Natural killer cell (primary cell): Measurements from ENCODE around the gene NRG3. TPM values are rescaled to one million over a fixed set of nuclear protein-coding genes. Genes with fewer than 3 reads are reported as not detected.

Experiments
- ATAC-seq, 3 donors: fragments of 150-1000 bp in 2 of 3; fragments of 200-7000 bp in 1 of 3; cut with Tn5 transposase; 1 replicate in 1 of 3; 2 replicates in 2 of 3; pipeline ENCODE4 v1.10.0; 2021; ENCODE audit warnings: mild to moderate bottlenecking in 2 of 3, moderate library complexity in 2 of 3
- DNase-seq, 2 donors: peaks; one replicate each; pipeline versions ENCODE4 v3.0.0 to v3.0.0-alpha.2; 2013 to 2021; ENCODE audit warnings: mixed read lengths in 1 of 2
- H3K27ac ChIP-seq: one replicate; pipeline ENCODE4 v1.5.1; 2013; ENCODE audit warnings: mild to moderate bottlenecking, low read length
- H3K27me3 ChIP-seq: one replicate; pipeline ENCODE4 v1.6.1; 2013; ENCODE audit warnings: low read length; ENCODE audit not compliant: control insufficient read depth, insufficient read depth
- H3K36me3 ChIP-seq: one replicate; pipeline ENCODE4 v1.6.1; 2013; ENCODE audit warnings: low read length; ENCODE audit not compliant: control insufficient read depth, insufficient read depth
- H3K4me1 ChIP-seq: one replicate; pipeline ENCODE4 v1.6.1; 2013; ENCODE audit warnings: low read length; ENCODE audit not compliant: control insufficient read depth, insufficient read depth
- H3K4me3 ChIP-seq: one replicate; pipeline ENCODE4 v1.5.1; 2013; ENCODE audit warnings: low read length
- H3K9me3 ChIP-seq: one replicate; pipeline ENCODE4 v1.6.1; 2013; ENCODE audit warnings: low read length; ENCODE audit not compliant: control insufficient read depth, insufficient read depth
- H3K27ac Mint-ChIP-seq, 2 donors: one replicate each; pipeline ENCODE4 v1.8.0; 2022; ENCODE audit warnings: mild to moderate bottlenecking in 2 of 2, mixed read lengths in 2 of 2, moderate library complexity in 1 of 2
- H3K27me3 Mint-ChIP-seq, 2 donors: one replicate each; pipeline ENCODE4 v1.8.0; 2022; ENCODE audit warnings: low read depth in 2 of 2, mixed read lengths in 2 of 2
- H3K36me3 Mint-ChIP-seq: one replicate; pipeline ENCODE4 v1.8.0; 2022; ENCODE audit warnings: mixed read lengths
- H3K4me1 Mint-ChIP-seq, 2 donors: one replicate each; pipeline ENCODE4 v1.8.0; 2022; ENCODE audit warnings: mixed read lengths in 2 of 2
- H3K4me3 Mint-ChIP-seq: one replicate; pipeline ENCODE4 v1.8.0; 2022; ENCODE audit warnings: mild to moderate bottlenecking, moderate library complexity, mixed read lengths
- H3K9me3 Mint-ChIP-seq, 2 donors: one replicate each; pipeline ENCODE4 v1.8.0; 2022; ENCODE audit warnings: mixed read lengths in 2 of 2
- WGBS: methylation state at CpG from one replicate; pipeline ENCODE4 v1.1.7; 2013; ENCODE audit warnings: missing lambda C conversion rate; ENCODE audit not compliant: insufficient coverage; 5-methylcytosine and 5-hydroxymethylcytosine counted together
- intact Hi-C: fragments of 100-400 bp; cut with micrococcal nuclease; formaldehyde crosslinking; loops from one replicate; pipeline ENCODE4 v1.14.2; 2022
- total RNA-seq, 4 donors: library from RNA; stranded (reverse); fragments of 120-200 nt in 1 of 4; gene quantifications; one replicate each; pipeline versions ENCODE4 v1.2.3 to v1.2.4, GENCODE V29; 2013 to 2022
- TF ChIP-seq, protein P1 (sequence below): fragments of 200-600 bp; IDR thresholded peaks from one replicate; pipeline ENCODE4 v1.8.0; 2022; ENCODE audit warnings: antibody characterized with exemption

The NRG3 gene
- total RNA-seq, 3 donors from 2014 or later (not counting 1 experiment from before 2014, with no cell fraction given): not detected

- Histone ChIP-seq H3K36me3 (no peaks in the 10 kb centered on the region), H3K27ac (no peak overlapping the region), H3K4me1 (no peaks in the 10 kb centered on the region), H3K9me3 (no peaks in the 10 kb centered on the region), H3K27me3 (no peaks in the 10 kb centered on the region), H3K4me3 (no peak overlapping the region)
- Mint-ChIP-seq H3K4me1 (no peaks in the 10 kb centered on the region), H3K36me3 (no peaks in the 10 kb centered on the region), H3K27ac (no peak overlapping the region), H3K27me3 (no peaks in the 10 kb centered on the region), H3K9me3 (peaks cover 2 to 4% of the 10 kb centered on the region in 2 donors), H3K4me3 (no peak overlapping the region)
- ATAC-seq: no peak
- TF ChIP-seq, protein P1, sequence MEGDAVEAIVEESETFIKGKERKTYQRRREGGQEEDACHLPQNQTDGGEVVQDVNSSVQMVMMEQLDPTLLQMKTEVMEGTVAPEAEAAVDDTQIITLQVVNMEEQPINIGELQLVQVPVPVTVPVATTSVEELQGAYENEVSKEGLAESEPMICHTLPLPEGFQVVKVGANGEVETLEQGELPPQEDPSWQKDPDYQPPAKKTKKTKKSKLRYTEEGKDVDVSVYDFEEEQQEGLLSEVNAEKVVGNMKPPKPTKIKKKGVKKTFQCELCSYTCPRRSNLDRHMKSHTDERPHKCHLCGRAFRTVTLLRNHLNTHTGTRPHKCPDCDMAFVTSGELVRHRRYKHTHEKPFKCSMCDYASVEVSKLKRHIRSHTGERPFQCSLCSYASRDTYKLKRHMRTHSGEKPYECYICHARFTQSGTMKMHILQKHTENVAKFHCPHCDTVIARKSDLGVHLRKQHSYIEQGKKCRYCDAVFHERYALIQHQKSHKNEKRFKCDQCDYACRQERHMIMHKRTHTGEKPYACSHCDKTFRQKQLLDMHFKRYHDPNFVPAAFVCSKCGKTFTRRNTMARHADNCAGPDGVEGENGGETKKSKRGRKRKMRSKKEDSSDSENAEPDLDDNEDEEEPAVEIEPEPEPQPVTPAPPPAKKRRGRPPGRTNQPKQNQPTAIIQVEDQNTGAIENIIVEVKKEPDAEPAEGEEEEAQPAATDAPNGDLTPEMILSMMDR: no peak
- intact Hi-C loops: no loop called here
- no peak for DNase-seq
- 100% methylated on average over 1 of the region's 2 CpGs for WGBS
Observed at GRCh38 chr10:82966130-82966529, 1091.1 kb downstream of the NRG3 start.

GRCh38 chr10:82968533-82968932 is 1093.5 kb downstream of the NRG3 start:
- 97% methylated on average over 5 of the region's 5 CpGs for WGBS
- H3K27me3 Mint-ChIP-seq: no peaks in the 10 kb centered on the region
- TF ChIP-seq, protein P1: no peak
- ATAC-seq (no peak), DNase-seq (no peak)
- Histone ChIP-seq H3K36me3 (no peaks in the 10 kb centered on the region), H3K9me3 (no peaks in the 10 kb centered on the region), H3K27ac (no peak overlapping the region), H3K4me3 (no peak overlapping the region), H3K27me3 (no peaks in the 10 kb centered on the region), H3K4me1 (no peaks in the 10 kb centered on the region)
- H3K4me3 Mint-ChIP-seq: no peak overlapping the region
- H3K27ac Mint-ChIP-seq: no peak overlapping the region
- intact Hi-C loops: no loop called here
- peaks cover 4 to 5% of the 10 kb centered on the region in 2 donors for H3K9me3 Mint-ChIP-seq
- no peaks in the 10 kb centered on the region for H3K36me3 Mint-ChIP-seq
- no peaks in the 10 kb centered on the region for H3K4me1 Mint-ChIP-seq

DNA sequence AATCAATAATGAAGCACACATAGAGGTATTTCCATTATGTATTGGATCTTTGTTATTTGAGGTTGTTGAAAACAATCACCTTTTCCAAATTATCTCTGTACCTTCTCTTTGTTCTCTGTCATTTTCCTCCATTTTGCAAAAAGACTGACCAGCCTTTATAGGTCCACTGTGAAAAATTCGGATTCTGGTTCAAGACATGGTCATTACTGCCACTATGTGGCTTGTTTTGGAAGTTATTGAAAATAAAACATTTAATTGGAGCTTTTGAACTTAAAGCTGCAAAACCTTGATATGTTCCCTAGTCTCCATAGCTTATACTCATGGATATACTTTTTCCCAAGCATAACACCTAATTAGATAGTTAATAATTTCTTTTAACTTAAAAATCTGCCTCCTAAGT is 1094.4 kb downstream of the NRG3 start:
- Mint-ChIP-seq H3K27me3 (no peaks in the 10 kb centered on the region), H3K36me3 (no peaks in the 10 kb centered on the region), H3K4me1 (no peaks in the 10 kb centered on the region), H3K9me3 (peaks cover 4 to 5% of the 10 kb centered on the region in 2 donors), H3K27ac (no peak overlapping the region), H3K4me3 (no peak overlapping the region)
- no peak overlapping the region for H3K4me3 ChIP-seq
- no peaks in the 10 kb centered on the region for H3K4me1 ChIP-seq
- ATAC-seq (no peak), DNase-seq (no peak)
- intact Hi-C loops: no loop called here
- WGBS: no CpG with 5 or more reads among the region's 1 CpG
- H3K36me3 ChIP-seq: no peaks in the 10 kb centered on the region
- H3K27ac ChIP-seq: no peak overlapping the region
- no peaks in the 10 kb centered on the region for H3K27me3 ChIP-seq
- TF ChIP-seq, protein P1: no peak
- no peaks in the 10 kb centered on the region for H3K9me3 ChIP-seq

DNA sequence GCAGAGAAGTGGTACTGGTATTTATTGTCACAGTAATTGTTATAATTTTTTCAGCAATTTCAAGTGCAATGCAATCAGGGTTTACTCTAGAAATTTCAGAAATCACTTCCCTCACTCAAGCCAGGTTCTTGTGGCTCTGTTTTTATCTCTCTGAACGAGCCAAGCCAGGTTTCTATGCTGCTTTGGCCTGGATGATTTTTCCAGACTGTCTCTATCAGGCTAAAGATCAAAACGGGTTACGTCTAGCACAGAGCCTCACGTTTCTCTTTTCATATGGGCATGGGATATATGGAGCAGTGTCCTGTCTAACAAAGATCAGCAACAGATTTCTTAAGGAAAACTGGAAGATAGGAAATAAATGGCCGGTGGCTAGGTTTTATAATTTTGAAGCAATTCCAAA is 1105.3 kb downstream of the NRG3 start:
- TF ChIP-seq, protein P1: no peak
- Histone ChIP-seq H3K27me3 (no peaks in the 10 kb centered on the region), H3K4me3 (no peak overlapping the region), H3K27ac (no peak overlapping the region), H3K9me3 (no peaks in the 10 kb centered on the region), H3K4me1 (no peaks in the 10 kb centered on the region), H3K36me3 (no peaks in the 10 kb centered on the region)
- H3K27me3 Mint-ChIP-seq: no peaks in the 10 kb centered on the region
- no peak overlapping the region for H3K27ac Mint-ChIP-seq
- peaks cover 6% of the 10 kb centered on the region in 2 donors for H3K9me3 Mint-ChIP-seq
- H3K36me3 Mint-ChIP-seq: no peaks in the 10 kb centered on the region
- no peak for ATAC-seq
- WGBS: 69% methylated on average over 5 of the region's 5 CpGs
- H3K4me3 Mint-ChIP-seq: no peak overlapping the region
- no peak for DNase-seq
- intact Hi-C loops: no loop called here
- H3K4me1 Mint-ChIP-seq: no peaks in the 10 kb centered on the region
